WI38 (cell line): ENCODE data around the gene SHE.

Source experiments
- H3K4me3 ChIP-seq: 2 replicates; pipeline ENCODE4 v1.5.1; 2011; ENCODE audit warnings: low read depth, mild to moderate bottlenecking, control low read depth, low read length
- TF ChIP-seq, protein P1 (sequence below): IDR thresholded peaks from 2 replicates; pipeline ENCODE4 v1.5.1; 2012; ENCODE audit warnings: low read depth, mild to moderate bottlenecking, control low read depth, low read length

The SHE gene

DNA sequence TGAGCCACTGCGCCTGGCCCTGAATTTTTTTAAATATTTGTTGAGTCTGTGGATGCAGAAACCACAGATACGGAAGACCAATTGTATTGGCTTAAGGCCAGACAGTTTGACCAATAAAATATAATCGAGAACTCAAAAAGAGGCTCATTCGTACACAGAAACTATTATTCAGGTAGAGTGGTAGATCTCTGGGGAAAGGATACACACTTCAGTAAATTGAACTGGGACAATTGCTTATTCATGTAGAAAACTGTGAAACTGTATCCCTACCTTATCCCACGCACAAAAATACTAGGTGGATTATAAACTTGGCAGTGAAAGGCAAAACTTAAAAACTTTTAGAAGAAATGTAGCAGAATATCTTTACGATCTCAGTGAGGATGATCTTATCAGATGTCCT lies 25.0 kb upstream of the SHE start:
- TF ChIP-seq, protein P1, sequence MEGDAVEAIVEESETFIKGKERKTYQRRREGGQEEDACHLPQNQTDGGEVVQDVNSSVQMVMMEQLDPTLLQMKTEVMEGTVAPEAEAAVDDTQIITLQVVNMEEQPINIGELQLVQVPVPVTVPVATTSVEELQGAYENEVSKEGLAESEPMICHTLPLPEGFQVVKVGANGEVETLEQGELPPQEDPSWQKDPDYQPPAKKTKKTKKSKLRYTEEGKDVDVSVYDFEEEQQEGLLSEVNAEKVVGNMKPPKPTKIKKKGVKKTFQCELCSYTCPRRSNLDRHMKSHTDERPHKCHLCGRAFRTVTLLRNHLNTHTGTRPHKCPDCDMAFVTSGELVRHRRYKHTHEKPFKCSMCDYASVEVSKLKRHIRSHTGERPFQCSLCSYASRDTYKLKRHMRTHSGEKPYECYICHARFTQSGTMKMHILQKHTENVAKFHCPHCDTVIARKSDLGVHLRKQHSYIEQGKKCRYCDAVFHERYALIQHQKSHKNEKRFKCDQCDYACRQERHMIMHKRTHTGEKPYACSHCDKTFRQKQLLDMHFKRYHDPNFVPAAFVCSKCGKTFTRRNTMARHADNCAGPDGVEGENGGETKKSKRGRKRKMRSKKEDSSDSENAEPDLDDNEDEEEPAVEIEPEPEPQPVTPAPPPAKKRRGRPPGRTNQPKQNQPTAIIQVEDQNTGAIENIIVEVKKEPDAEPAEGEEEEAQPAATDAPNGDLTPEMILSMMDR, result no peak
- H3K4me3 ChIP-seq, result no peak overlapping the region

DNA sequence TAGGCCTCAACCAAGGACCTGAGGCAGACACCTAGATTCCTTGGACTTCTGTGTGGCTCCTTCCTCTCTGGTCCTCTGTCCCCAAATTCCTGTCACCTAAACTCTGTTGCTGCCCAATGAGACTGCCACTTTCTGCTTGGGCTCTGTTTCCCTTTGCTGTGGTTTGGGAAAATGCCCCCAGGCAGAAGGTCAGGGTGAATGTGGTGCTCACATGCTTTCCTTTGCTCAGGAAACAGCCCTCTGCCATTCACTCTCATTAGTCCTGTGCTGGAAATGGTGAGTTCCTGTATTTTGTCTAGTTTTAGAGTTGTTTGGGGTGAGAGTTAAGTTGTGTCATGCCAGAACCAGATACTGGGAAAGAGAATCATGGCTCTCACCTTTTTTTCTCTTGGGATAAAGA lies 22.7 kb upstream of the SHE start:
- no peak overlapping the region for H3K4me3 ChIP-seq
- TF ChIP-seq, protein P1, result no peak

DNA sequence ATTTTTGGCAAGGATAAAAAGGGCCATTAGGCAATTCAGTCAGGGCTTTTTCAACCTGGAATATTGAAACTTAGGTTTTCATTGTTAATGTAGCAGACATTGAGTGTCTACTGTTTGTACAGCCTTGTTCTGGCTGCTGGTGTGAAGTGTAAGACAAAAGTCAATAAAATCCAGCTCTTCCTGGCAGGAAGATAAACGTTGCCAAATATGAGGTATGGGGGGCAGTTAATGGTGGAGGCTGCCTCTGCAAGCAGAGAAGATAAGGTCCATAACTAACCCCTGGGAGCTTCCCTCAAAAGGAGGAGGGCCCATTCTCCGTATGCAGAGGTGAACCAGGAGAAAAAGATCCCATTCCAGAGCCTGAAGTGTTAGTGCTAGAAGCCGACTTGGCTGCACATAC lies 19.5 kb upstream of the SHE start:
- no peak overlapping the region for H3K4me3 ChIP-seq
- TF ChIP-seq, protein P1, result no peak

DNA sequence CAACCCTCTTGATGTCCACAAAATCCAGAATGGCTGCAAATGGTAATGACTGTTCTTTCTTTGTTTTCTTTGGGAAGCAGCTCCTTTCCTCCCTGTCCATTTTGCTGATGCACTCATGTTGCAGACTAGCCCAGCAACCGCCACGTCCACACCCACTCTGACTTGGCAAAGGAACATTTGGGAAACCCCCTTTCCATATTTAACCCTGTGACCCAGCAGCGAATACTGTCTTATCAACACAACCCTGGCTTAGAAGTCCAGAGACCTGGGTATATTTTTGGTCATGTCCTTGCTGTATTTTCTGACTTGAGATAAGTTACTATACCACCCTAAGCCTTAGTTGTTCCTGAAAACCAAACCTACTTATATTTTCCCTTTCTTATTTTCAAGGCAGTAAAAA lies 18.1 kb upstream of the SHE start:
- H3K4me3 ChIP-seq, result no peak overlapping the region
- TF ChIP-seq, protein P1, result no peak

DNA sequence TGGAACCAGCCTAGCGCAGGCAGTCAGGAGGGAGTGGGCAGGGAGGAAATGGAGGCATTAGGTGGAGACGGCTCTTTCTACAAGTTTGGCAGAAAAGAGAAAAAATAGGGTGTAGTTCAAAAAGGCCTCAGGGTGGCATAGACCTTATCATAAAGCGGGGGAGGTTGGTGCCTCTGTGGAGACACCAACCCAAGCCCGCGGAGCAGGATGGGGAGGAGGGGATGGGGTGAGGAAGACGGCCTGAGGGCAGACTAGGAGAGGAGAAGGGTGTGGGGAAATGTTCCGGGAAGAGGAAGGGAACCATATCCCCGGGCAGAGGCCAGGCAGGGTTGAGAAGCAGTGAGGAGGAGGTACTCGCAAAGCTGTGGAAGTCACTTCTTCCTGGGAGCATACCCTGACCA lies 17.4 kb upstream of the SHE start:
- H3K4me3 ChIP-seq, result no peak overlapping the region
- TF ChIP-seq, protein P1, result no peak

DNA sequence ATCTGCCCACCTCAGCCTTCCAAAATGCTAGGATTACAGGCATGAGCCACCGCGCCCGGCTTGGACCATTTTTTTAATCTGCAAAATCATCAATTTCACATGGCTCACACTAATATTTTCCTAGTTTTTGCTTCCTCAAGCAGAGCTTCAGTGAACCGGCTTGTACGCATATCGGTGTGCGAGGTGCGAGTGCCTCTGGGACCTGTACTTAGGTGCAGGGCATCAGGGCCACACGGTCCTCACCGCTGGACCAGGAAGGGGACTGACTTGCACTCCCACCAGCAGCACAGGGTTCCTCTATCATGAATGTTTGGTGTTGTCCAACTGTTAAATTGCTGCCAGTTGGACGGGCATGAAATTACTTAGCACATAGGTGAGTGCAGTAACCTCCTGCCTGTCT lies 15.4 kb upstream of the SHE start:
- TF ChIP-seq, protein P1, result no peak
- no peak overlapping the region for H3K4me3 ChIP-seq

DNA sequence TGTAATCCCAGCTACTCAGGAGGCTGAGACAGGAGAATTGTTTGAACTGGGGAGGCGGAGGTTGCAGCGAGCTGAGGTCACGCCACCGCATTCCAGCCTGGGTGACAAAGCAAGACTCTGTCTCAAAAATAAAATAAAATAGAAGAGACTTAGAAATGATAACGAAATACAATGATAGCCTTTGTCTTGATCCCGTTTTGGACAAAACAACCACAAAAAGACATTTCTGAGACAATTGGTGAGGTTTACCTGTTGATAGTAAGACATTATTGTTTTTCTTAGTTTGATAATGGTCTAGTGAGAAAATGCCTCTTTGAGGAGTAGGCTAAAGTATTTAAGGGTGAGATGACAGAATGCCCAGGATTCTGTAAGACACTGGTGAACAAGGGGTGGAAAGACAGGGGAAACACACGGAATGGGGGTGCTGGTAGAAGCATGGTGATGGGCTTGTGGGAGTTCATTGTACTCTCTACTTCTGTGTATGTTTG lies 11.9 kb upstream of the SHE start:
- TF ChIP-seq, protein P1, result no peak

More for the DNA sequence above, 11.9 kb upstream of the SHE start:
- no peak overlapping the region for H3K4me3 ChIP-seq
